Measurements from ENCODE around the gene SNX14.

Gene SNX14

GRCh38 chr6:85463621-85464259 is 129.9 kb downstream of the SNX14 start:
- DNase-seq = no peak

- DNase-seq = no peak
These were observed 131.0 kb downstream of the SNX14 start for GRCh38 chr6:85462673-85463072.

GRCh38 chr6:85461798-85462170 is 131.9 kb downstream of the SNX14 start:
- no peak for DNase-seq

GRCh38 chr6:85460921-85461797 is 132.5 kb downstream of the SNX14 start:
- no peak for DNase-seq

- DNase-seq = no peak
These were observed 133.3 kb downstream of the SNX14 start for GRCh38 chr6:85460154-85460920.

GRCh38 chr6:85459224-85459901 is 134.3 kb downstream of the SNX14 start:
- no peak for DNase-seq

GRCh38 chr6:85458782-85459181 is 134.9 kb downstream of the SNX14 start:
- DNase-seq = no peak

GRCh38 chr6:85458184-85458583 is 135.5 kb downstream of the SNX14 start:
- no peak for DNase-seq

- DNase-seq = no peak
These were observed 136.9 kb downstream of the SNX14 start for GRCh38 chr6:85456782-85457181.

Measured in DMS53 (cell line).